Activated naive CD8-positive, alpha-beta T cell (primary cell): ENCODE results near the gene UFSP1.
"Not testable (repeated sequence)": the region's sequence is repeated elsewhere in the genome, so short reads cannot be mapped to it uniquely, and the experiment has no call there.

Experiments
- H3K27ac Mint-ChIP-seq: one replicate; pipeline ENCODE4 v1.8.0; 2021; ENCODE audit warnings: mixed read lengths
- H3K27me3 Mint-ChIP-seq: one replicate; pipeline ENCODE4 v1.8.0; 2021; ENCODE audit warnings: mixed read lengths
- H3K36me3 Mint-ChIP-seq: one replicate; pipeline ENCODE4 v1.8.0; 2021; ENCODE audit warnings: mixed read lengths
- H3K4me1 Mint-ChIP-seq: one replicate; pipeline ENCODE4 v1.8.0; 2021; ENCODE audit warnings: low read depth, mixed read lengths
- H3K4me3 Mint-ChIP-seq: one replicate; pipeline ENCODE4 v1.8.0; 2021; ENCODE audit warnings: mild to moderate bottlenecking, mixed read lengths
- H3K9me3 Mint-ChIP-seq: one replicate; pipeline ENCODE4 v1.8.0; 2021; ENCODE audit warnings: low read depth, mixed read lengths

Gene UFSP1

DNA sequence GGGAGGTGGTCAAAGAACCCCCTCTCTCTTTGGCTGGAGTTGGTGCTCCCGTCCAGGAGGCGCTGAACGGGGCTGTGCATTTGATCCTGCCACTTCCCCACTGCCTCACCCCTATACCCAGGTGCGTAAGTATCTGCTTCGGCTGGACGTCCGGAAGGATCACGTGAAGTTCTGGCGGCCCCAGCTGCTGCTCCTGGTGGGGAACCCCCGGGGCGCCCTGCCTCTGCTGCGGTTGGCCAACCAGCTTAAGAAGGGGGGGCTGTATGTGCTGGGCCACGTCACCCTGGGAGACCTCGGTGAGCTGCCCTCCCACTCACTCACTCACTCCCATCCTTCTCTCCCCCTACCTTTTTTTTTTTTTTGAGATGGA is 27.9 kb downstream of the UFSP1 start:
- no peaks in the 10 kb centered on the region for H3K27me3 Mint-ChIP-seq
- H3K27ac Mint-ChIP-seq: no peak overlapping the region
- H3K4me1 Mint-ChIP-seq: peaks cover 5% of the 10 kb centered on the region
- H3K9me3 Mint-ChIP-seq: no peaks in the 10 kb centered on the region
- H3K4me3 Mint-ChIP-seq: no peak overlapping the region
- peaks cover 7% of the 10 kb centered on the region for H3K36me3 Mint-ChIP-seq

- Mint-ChIP-seq H3K27me3 (no peaks in the 10 kb centered on the region), H3K4me3 (no peak overlapping the region), H3K27ac (no peak overlapping the region), H3K4me1 (peaks cover 5% of the 10 kb centered on the region), H3K9me3 (no peaks in the 10 kb centered on the region), H3K36me3 (peaks cover 7% of the 10 kb centered on the region)
Observed at GRCh38 chr7:100860702-100861615, 28.6 kb downstream of the UFSP1 start.

DNA sequence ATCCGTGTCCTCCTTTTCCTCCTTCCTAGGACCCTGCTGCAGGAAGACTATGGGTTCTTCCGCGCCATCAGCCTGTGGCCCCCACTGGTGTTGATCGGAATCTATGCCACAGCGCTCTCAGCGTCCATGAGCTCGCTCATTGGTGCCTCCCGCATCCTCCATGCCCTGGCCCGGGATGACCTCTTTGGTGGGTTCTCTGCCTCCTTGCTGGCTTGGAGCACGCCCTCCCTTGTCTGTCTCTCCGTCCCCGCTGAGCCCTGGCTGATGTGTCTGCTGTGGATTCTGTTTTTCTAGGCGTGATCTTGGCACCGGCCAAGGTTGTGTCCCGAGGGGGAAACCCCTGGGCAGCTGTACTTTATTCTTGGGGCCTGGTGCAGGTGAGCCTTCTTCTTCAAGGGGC is 29.7 kb downstream of the UFSP1 start:
- Mint-ChIP-seq H3K36me3 (peaks cover 7% of the 10 kb centered on the region), H3K9me3 (no peaks in the 10 kb centered on the region), H3K4me3 (no peak overlapping the region), H3K4me1 (peaks cover 1% of the 10 kb centered on the region), H3K27me3 (no peaks in the 10 kb centered on the region), H3K27ac (no peak overlapping the region)

DNA sequence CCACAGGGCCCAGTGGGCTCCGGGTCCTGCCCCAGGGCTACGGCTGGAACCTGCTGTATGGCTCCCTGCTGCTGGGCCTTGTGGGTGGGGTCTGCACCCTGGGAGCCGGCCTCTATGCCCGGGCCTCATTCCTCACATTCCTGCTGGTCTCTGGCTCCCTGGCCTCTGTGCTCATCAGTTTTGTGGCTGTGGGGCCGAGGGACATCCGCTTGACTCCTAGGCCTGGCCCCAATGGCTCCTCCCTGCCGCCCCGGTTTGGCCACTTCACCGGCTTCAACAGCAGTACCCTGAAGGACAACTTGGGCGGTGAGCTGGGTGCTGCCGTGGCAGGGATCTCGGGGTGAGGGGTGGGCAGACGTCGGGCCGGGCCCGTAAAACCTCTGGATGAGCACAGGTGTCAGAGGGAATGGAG is 32.6 kb downstream of the UFSP1 start:
- Mint-ChIP-seq H3K9me3 (no peaks in the 10 kb centered on the region), H3K27me3 (no peaks in the 10 kb centered on the region), H3K36me3 (peaks cover 4% of the 10 kb centered on the region), H3K4me1 (peaks cover 10% of the 10 kb centered on the region), H3K4me3 (no peak overlapping the region), H3K27ac (no peak overlapping the region)

DNA sequence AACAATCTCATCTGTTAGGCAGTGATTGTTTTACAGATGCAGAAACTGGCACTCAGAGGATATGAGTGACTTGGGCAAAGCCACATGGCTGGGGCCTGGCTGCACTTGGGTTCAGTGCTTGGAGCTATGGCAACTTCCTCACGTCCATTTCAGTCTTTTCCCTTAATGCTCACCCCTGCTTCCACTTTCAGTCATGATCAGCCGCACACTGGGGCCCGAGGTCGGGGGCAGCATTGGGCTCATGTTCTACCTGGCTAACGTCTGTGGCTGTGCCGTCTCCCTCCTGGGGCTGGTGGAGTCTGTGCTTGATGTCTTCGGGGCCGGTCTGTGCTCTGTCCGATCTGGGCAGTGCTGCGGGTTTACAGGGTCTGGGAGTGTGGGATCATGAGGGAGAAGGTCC is 34.0 kb downstream of the UFSP1 start:
- Mint-ChIP-seq H3K4me3 (no peak overlapping the region), H3K9me3 (no peaks in the 10 kb centered on the region), H3K36me3 (peaks cover 4% of the 10 kb centered on the region), H3K4me1 (peaks cover 13% of the 10 kb centered on the region), H3K27me3 (no peaks in the 10 kb centered on the region), H3K27ac (no peak overlapping the region)

- not testable (repeated sequence) for H3K36me3 Mint-ChIP-seq, H3K27me3 Mint-ChIP-seq, H3K9me3 Mint-ChIP-seq, H3K27ac Mint-ChIP-seq
- Mint-ChIP-seq H3K4me1 (peaks cover 13% of the 10 kb centered on the region), H3K4me3 (peak overlapping the region; percentile 17)
Observed at GRCh38 chr7:100854899-100855298, 34.6 kb downstream of the UFSP1 start.

DNA sequence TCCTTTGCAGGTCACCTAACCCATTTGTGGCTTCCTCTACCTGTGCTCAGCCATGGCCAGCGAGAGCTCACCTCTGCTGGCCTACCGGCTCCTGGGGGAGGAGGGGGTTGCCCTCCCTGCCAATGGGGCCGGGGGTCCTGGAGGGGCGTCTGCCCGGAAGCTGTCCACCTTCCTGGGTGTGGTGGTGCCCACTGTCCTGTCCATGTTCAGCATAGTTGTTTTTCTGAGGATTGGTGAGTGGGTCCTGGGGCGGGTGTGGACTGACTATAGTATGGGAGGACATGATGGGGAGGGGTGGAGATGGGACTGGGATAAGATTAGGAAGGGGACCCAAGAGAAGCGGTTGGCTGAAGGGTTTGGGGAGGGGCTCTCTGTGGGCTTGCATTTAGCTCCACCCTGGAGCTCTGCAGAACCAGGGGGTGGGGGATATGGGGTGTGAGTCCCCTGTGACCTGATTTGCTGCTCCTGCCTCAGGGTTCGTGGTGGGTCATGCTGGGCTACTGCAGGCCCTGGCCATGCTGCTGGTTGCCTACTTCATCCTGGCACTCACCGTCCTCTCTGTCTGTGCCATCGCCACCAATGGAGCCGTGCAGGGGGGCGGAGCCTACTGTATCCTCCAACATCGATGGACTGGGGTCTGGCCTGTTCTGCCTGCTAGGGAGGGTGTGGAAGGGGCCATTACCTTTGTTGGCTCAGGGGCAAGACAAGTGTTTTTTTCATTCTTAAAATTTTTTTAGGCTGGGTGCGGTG is 35.2 kb downstream of the UFSP1 start:
- no peaks in the 10 kb centered on the region for H3K27me3 Mint-ChIP-seq
- H3K4me1 Mint-ChIP-seq: peaks cover 13% of the 10 kb centered on the region
- H3K27ac Mint-ChIP-seq: peak overlapping the region; percentile 22
- H3K36me3 Mint-ChIP-seq: no peaks in the 10 kb centered on the region
- peak overlapping the region; percentile 92 for H3K4me3 Mint-ChIP-seq
- H3K9me3 Mint-ChIP-seq: no peaks in the 10 kb centered on the region

DNA sequence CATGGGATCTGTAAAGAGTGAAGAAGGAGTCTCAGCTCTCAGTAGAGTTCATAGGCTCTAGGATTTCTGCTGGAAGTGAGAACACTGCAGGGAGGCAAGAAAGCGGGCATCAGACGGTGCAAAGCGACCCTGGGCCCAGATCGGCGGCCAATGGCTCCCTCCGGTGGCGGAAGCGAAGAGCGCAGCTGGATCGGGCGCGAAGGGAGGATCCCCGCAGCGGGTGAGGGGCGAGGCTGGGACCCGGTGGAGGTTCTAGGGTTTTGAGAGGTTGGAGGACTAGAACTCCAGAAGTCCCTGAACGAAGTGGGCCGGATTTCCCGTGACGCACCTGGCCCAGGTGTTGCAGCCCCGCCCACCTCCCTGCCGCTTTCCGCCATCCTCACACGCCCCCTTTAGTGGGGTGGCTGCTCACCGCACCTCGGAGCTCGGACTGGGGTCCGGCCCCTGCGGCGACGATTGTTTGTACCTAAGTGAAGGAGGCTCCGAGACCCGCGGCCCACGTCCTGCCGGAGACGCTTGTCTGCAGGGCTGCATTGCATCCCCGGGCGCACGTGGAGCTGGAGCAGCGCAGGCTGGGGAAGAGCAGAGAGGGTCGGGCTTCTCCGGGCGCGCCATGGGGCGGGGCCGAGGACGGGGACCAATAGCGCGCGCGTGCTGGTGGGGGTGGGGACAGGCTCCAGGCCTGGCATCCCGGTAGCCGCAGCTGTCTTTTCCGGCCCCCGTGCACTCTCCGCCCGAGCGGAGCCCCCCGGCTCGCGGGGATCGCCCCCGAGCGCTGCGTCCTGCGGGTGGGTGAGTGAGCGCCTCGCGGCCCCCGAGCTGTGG is 37.3 kb downstream of the UFSP1 start, which contains the start of gene SLC12A9:
Gene SLC12A9, plus strand, starts transcription at position 666 of the 825 bp plus-strand sequence. CDS start 1,485 bp downstream, outside the sequence.
- H3K27me3 Mint-ChIP-seq: no peaks in the 10 kb centered on the region
- H3K36me3 Mint-ChIP-seq: peaks cover 3% of the 10 kb centered on the region
- H3K4me1 Mint-ChIP-seq: peaks cover 13% of the 10 kb centered on the region
- peak within 1 kb of the TSS; percentile 90 for H3K27ac Mint-ChIP-seq
- H3K4me3 Mint-ChIP-seq: peak within 1 kb of the TSS; percentile 92
- no peaks in the 10 kb centered on the region for H3K9me3 Mint-ChIP-seq

- Mint-ChIP-seq H3K4me1 (peaks cover 5% of the 10 kb centered on the region), H3K9me3 (no peaks in the 10 kb centered on the region), H3K27me3 (no peaks in the 10 kb centered on the region), H3K27ac (no peak overlapping the region), H3K4me3 (no peak overlapping the region), H3K36me3 (peaks cover 4% of the 10 kb centered on the region)
Observed at GRCh38 chr7:100847360-100847759, 42.2 kb downstream of the UFSP1 start.

GRCh38 chr7:100840470-100841100 is 48.9 kb downstream of the UFSP1 start:
- H3K4me1 Mint-ChIP-seq: peaks cover 9% of the 10 kb centered on the region
- H3K27me3 Mint-ChIP-seq: no peaks in the 10 kb centered on the region
- H3K36me3 Mint-ChIP-seq: no peaks in the 10 kb centered on the region
- no peak overlapping the region for H3K4me3 Mint-ChIP-seq
- H3K27ac Mint-ChIP-seq: peak overlapping the region; percentile 11
- H3K9me3 Mint-ChIP-seq: no peaks in the 10 kb centered on the region

- Mint-ChIP-seq H3K4me3 (no peak overlapping the region), H3K27ac (no peak overlapping the region)
Observed at GRCh38 chr7:100839361-100839760, 50.2 kb downstream of the UFSP1 start.

More at GRCh38 chr7:100839361-100839760, 50.2 kb downstream of the UFSP1 start:
- Mint-ChIP-seq H3K27me3 (no peaks in the 10 kb centered on the region), H3K36me3 (no peaks in the 10 kb centered on the region), H3K9me3 (no peaks in the 10 kb centered on the region), H3K4me1 (peaks cover 9% of the 10 kb centered on the region)
